ENCODE measurements around the gene ANKS1B. TPM values are rescaled to one million over a fixed set of nuclear protein-coding genes. Genes with fewer than 3 reads are reported as not detected.

The ANKS1B gene
- total RNA-seq, 2 donors from 2014 or later: 45.5 to 65.9 TPM

DNA sequence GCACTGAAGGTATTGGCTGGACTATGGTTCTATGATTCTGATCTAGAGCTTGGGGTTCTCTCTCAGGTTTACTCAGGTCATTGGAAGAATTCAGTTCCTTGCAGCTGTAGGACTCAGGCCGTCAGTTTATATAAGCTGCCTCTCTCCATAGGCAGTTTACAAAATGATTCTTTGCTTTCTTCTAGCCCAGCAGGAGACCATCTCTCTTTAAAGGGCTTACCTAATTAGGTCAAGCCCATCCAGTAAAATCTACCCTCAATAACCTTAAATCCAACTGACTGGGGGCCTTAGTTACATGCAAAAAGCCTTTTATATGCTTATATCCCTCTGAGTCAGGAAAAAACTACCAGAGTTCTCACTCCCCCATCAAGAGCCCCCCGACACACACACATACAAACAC lies 417.7 kb downstream of the ANKS1B start:
- no peak for DNase-seq (ENCODE audit: low spot score)

GRCh38 chr12:99558109-99558508 lies 426.6 kb downstream of the ANKS1B start:
- ATAC-seq (ENCODE audit: insufficient number of reproducible peaks, low FRiP score, low read depth): no peak

More for the DNA sequence above, 417.7 kb downstream of the ANKS1B start:
- ATAC-seq (ENCODE audit: insufficient number of reproducible peaks, low FRiP score, low read depth): no peak
- H3K27me3 ChIP-seq (replicated peaks; ENCODE audit: insufficient read depth): no peaks in the 10 kb centered on the region
- H3K4me1 ChIP-seq (ENCODE audit: control insufficient read depth in 1 of 2, low read depth in 2 of 2): no peaks in the 10 kb centered on the region
- H3K4me3 ChIP-seq: no peak overlapping the region
- no peak overlapping the region for H3K27ac ChIP-seq
- H3K36me3 ChIP-seq: no peaks in the 10 kb centered on the region
- TF ChIP-seq, protein P1, sequence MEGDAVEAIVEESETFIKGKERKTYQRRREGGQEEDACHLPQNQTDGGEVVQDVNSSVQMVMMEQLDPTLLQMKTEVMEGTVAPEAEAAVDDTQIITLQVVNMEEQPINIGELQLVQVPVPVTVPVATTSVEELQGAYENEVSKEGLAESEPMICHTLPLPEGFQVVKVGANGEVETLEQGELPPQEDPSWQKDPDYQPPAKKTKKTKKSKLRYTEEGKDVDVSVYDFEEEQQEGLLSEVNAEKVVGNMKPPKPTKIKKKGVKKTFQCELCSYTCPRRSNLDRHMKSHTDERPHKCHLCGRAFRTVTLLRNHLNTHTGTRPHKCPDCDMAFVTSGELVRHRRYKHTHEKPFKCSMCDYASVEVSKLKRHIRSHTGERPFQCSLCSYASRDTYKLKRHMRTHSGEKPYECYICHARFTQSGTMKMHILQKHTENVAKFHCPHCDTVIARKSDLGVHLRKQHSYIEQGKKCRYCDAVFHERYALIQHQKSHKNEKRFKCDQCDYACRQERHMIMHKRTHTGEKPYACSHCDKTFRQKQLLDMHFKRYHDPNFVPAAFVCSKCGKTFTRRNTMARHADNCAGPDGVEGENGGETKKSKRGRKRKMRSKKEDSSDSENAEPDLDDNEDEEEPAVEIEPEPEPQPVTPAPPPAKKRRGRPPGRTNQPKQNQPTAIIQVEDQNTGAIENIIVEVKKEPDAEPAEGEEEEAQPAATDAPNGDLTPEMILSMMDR (IDR thresholded peaks at IDR 0.05): no peak
- no peaks in the 10 kb centered on the region for H3K9me3 ChIP-seq

DNA sequence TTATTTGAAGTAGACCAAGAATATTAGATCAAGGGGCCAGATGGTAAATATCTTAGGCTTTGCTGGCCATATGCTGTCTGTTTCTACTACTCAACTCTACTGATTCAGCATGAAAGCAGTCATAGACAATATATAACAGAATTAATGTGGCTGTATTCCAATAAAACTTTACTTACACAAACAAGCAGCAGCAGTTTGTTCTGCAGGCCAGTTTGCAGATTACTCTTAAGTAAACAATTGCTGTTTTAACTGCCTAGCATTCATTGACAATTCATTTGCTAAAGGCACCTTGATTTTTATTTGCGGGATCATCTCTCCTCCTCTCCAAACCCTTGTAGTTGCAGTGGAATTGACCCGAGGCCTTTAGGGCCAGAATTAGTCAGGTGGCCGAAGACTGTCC lies 431.3 kb downstream of the ANKS1B start:
- no peak for ATAC-seq (ENCODE audit: insufficient number of reproducible peaks, low FRiP score, low read depth)
- no peak overlapping the region for H3K4me3 ChIP-seq
- H3K9me3 ChIP-seq: no peaks in the 10 kb centered on the region
- no peaks in the 10 kb centered on the region for H3K36me3 ChIP-seq
- TF ChIP-seq, protein P1 (IDR thresholded peaks at IDR 0.05): no peak
- DNase-seq (ENCODE audit: low spot score): no peak
- no peaks in the 10 kb centered on the region for H3K27me3 ChIP-seq (replicated peaks; ENCODE audit: insufficient read depth)
- no peak overlapping the region for H3K27ac ChIP-seq
- no peaks in the 10 kb centered on the region for H3K4me1 ChIP-seq (ENCODE audit: control insufficient read depth in 1 of 2, low read depth in 2 of 2)

More at GRCh38 chr12:99558109-99558508, 426.6 kb downstream of the ANKS1B start:
- H3K9me3 ChIP-seq: no peaks in the 10 kb centered on the region
- H3K27ac ChIP-seq: no peak overlapping the region
- no peaks in the 10 kb centered on the region for H3K27me3 ChIP-seq (replicated peaks; ENCODE audit: insufficient read depth)
- TF ChIP-seq, protein P1 (IDR thresholded peaks at IDR 0.05): no peak
- no peak for DNase-seq (ENCODE audit: low spot score)
- no peaks in the 10 kb centered on the region for H3K36me3 ChIP-seq
- H3K4me3 ChIP-seq: no peak overlapping the region
- H3K4me1 ChIP-seq (ENCODE audit: control insufficient read depth in 1 of 2, low read depth in 2 of 2): no peaks in the 10 kb centered on the region

GRCh38 chr12:99552022-99552421 lies 432.7 kb downstream of the ANKS1B start:
- TF ChIP-seq, protein P1 (IDR thresholded peaks at IDR 0.05): no peak
- Histone ChIP-seq H3K27ac (no peak overlapping the region), H3K27me3 (replicated peaks; ENCODE audit: insufficient read depth) (no peaks in the 10 kb centered on the region), H3K4me3 (no peak overlapping the region), H3K9me3 (no peaks in the 10 kb centered on the region), H3K4me1 (ENCODE audit: control insufficient read depth in 1 of 2, low read depth in 2 of 2) (no peaks in the 10 kb centered on the region), H3K36me3 (no peaks in the 10 kb centered on the region)
- ATAC-seq (ENCODE audit: insufficient number of reproducible peaks, low FRiP score, low read depth) (no peak), DNase-seq (ENCODE audit: low spot score) (no peak)

DNA sequence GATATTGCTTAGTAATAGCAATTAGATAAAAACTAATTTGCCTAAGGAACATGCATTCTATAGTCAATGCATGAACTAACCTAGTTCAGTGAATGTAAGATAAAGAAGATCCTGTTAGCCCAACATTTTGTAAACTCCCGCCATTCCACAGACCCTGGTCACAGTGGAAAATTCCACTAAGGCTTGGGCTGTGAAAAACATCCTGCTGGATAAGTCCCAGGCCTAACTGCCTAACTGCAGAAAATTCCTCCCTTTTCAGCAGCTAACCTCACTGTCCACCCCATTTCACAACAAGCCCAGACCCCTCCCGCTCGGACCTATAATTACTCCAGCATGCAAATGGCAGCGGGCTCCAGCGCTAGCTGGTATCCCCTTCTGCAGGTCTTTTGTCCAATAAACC lies 435.1 kb downstream of the ANKS1B start:
- DNase-seq (ENCODE audit: low spot score) (no peak), ATAC-seq (ENCODE audit: insufficient number of reproducible peaks, low FRiP score, low read depth) (no peak)
- Histone ChIP-seq H3K4me1 (ENCODE audit: control insufficient read depth in 1 of 2, low read depth in 2 of 2) (no peaks in the 10 kb centered on the region), H3K9me3 (no peaks in the 10 kb centered on the region), H3K27ac (no peak overlapping the region), H3K36me3 (no peaks in the 10 kb centered on the region), H3K4me3 (no peak overlapping the region), H3K27me3 (replicated peaks; ENCODE audit: insufficient read depth) (no peaks in the 10 kb centered on the region)
- TF ChIP-seq, protein P1 (IDR thresholded peaks at IDR 0.05): no peak
